ENCODE data around the gene TAL2. TPM values are rescaled to one million over a fixed set of nuclear protein-coding genes. Genes with fewer than 3 reads are reported as not detected.

TAL2 gene
- total RNA-seq, 1 donor from 2014 or later = 8.6 TPM

GRCh38 chr9:105710638-105711037 is 48.4 kb downstream of the TAL2 start:
- DNase-seq = no peak

GRCh38 chr9:105711867-105712266 is 49.6 kb downstream of the TAL2 start:
- no peak for DNase-seq

- no peak for DNase-seq
Measured at GRCh38 chr9:105712297-105712696, 50.0 kb downstream of the TAL2 start.

Other genes starting within 250 kb of the TAL2 start
- gene FSD1L, start 214.4 kb upstream of the TAL2 start, total RNA-seq = 28.2 TPM
- 52.4 TPM for gene FKTN, start 104.3 kb upstream of the TAL2 start, total RNA-seq
- gene TMEM38B, start 32.1 kb downstream of the TAL2 start, total RNA-seq = 91.8 TPM